Kidney capillary endothelial cell (primary cell): ENCODE measurements around the gene AGXT.

Experiments
- DNase-seq: peaks from one replicate; pipeline ENCODE4 v3.0.0-alpha.2; 2018; ENCODE audit warnings: low spot score

The AGXT gene

GRCh38 chr2:240886678-240887609 lies 18.3 kb downstream of the AGXT start:
- no peak for DNase-seq

GRCh38 chr2:240887631-240888030 lies 19.0 kb downstream of the AGXT start:
- no peak for DNase-seq

- DNase-seq = no peak
These were observed 19.7 kb downstream of the AGXT start for GRCh38 chr2:240888130-240888889.

GRCh38 chr2:240888890-240889573 lies 20.4 kb downstream of the AGXT start:
- no peak for DNase-seq

GRCh38 chr2:240889601-240890560 lies 21.3 kb downstream of the AGXT start:
- no peak for DNase-seq

GRCh38 chr2:240890691-240891090 lies 22.1 kb downstream of the AGXT start:
- no peak for DNase-seq

GRCh38 chr2:240891492-240892340 lies 23.1 kb downstream of the AGXT start:
- no peak for DNase-seq

GRCh38 chr2:240892356-240892755 lies 23.7 kb downstream of the AGXT start:
- no peak for DNase-seq

- no peak for DNase-seq
These were observed 24.3 kb downstream of the AGXT start for GRCh38 chr2:240892925-240893324.

- no peak for DNase-seq
These were observed 24.8 kb downstream of the AGXT start for GRCh38 chr2:240893363-240893844.

GRCh38 chr2:240894006-240894405 lies 25.4 kb downstream of the AGXT start:
- DNase-seq = no peak

GRCh38 chr2:240894836-240895558 lies 26.4 kb downstream of the AGXT start:
- no peak for DNase-seq

- DNase-seq = no peak
These were observed 27.2 kb downstream of the AGXT start, which contains the start of gene MAB21L4 for GRCh38 chr2:240895656-240896388. MAB21L4 (minus strand) TSS chr2:240896156; CDS start chr2:240895997, 159 bp downstream.

- DNase-seq = no peak
These were observed 27.8 kb downstream of the AGXT start for GRCh38 chr2:240896394-240896793.

GRCh38 chr2:240896871-240897692 lies 28.5 kb downstream of the AGXT start:
- DNase-seq = no peak

GRCh38 chr2:240898108-240898730 lies 29.6 kb downstream of the AGXT start:
- peak; percentile 48 for DNase-seq

- DNase-seq = no peak
These were observed 30.3 kb downstream of the AGXT start for GRCh38 chr2:240898731-240899467.
